ENCODE data around the gene TPST2.

DNA sequence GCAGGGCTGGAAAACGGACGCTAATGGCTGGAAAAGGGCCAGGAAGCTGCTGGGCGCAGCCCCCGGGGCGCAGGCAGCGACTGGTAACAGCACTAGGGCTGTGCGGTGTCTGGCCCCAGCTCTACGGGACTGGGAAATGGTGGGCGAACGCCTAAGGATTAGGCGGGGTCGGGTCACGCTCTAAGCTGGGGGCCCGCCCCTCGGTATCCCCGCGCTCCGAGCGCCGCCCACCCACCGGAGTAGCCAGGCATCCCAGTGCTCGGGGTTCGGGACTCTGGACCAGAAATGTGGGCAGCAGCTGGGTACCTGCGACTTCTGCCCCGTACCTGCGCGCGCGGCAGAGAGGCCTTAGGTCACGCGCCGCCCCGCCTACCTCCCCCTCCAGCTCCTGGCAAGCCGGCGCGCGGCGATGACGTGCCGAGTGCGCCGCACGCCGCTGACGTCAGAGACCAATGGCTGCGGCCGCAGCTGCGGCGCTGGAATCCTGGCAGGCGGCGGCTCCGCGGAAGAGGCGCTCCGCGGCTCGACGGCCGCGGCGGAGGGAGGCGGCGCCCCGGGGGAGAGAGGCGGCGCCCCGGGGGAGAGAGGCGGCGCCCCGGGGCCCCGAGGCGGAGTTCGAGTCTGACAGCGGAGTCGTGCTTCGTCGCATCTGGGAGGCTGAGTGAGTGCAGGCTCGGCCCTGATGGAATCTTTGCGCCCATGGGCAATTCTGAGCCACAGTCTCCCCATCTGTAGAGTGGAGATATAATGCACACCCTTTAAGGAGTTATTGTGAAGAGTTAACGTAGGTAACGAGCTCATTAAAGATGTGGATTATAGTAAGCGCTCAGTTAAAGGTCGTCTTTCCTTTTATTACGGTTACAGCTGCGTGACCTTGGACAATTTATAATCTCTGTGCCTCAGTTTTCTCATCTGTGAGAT lies 106.2 kb downstream of the TPST2 start, which contains the start of the genes HPS4 and SRRD:
- TF ChIP-seq SUZ12 (IDR thresholded peaks at IDR 0.05; ENCODE audit: unreplicated experiment) (no peak), POLR2A (IDR thresholded peaks at IDR 0.05; ENCODE audit: low read depth, low read length) (peak; percentile 95), POLR2AphosphoS5 (IDR thresholded peaks at IDR 0.05; ENCODE audit: low read length) (peak; percentile 83; the same call in 1 of the 2 replicates)
- TF ChIP-seq, protein P1, sequence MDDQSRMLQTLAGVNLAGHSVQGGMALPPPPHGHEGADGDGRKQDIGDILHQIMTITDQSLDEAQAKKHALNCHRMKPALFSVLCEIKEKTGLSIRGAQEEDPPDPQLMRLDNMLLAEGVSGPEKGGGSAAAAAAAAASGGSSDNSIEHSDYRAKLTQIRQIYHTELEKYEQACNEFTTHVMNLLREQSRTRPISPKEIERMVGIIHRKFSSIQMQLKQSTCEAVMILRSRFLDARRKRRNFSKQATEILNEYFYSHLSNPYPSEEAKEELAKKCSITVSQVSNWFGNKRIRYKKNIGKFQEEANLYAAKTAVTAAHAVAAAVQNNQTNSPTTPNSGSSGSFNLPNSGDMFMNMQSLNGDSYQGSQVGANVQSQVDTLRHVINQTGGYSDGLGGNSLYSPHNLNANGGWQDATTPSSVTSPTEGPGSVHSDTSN (IDR thresholded peaks at IDR 0.05; ENCODE audit: insufficient replicate concordance, low read depth, low read length) = no peak
- TF ChIP-seq, protein P2, sequence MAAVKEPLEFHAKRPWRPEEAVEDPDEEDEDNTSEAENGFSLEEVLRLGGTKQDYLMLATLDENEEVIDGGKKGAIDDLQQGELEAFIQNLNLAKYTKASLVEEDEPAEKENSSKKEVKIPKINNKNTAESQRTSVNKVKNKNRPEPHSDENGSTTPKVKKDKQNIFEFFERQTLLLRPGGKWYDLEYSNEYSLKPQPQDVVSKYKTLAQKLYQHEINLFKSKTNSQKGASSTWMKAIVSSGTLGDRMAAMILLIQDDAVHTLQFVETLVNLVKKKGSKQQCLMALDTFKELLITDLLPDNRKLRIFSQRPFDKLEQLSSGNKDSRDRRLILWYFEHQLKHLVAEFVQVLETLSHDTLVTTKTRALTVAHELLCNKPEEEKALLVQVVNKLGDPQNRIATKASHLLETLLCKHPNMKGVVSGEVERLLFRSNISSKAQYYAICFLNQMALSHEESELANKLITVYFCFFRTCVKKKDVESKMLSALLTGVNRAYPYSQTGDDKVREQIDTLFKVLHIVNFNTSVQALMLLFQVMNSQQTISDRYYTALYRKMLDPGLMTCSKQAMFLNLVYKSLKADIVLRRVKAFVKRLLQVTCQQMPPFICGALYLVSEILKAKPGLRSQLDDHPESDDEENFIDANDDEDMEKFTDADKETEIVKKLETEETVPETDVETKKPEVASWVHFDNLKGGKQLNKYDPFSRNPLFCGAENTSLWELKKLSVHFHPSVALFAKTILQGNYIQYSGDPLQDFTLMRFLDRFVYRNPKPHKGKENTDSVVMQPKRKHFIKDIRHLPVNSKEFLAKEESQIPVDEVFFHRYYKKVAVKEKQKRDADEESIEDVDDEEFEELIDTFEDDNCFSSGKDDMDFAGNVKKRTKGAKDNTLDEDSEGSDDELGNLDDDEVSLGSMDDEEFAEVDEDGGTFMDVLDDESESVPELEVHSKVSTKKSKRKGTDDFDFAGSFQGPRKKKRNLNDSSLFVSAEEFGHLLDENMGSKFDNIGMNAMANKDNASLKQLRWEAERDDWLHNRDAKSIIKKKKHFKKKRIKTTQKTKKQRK (IDR thresholded peaks at IDR 0.05; ENCODE audit: low read depth, low read length) = no peak; the same call in 1 of the 2 replicates
- TF ChIP-seq, protein P3, sequence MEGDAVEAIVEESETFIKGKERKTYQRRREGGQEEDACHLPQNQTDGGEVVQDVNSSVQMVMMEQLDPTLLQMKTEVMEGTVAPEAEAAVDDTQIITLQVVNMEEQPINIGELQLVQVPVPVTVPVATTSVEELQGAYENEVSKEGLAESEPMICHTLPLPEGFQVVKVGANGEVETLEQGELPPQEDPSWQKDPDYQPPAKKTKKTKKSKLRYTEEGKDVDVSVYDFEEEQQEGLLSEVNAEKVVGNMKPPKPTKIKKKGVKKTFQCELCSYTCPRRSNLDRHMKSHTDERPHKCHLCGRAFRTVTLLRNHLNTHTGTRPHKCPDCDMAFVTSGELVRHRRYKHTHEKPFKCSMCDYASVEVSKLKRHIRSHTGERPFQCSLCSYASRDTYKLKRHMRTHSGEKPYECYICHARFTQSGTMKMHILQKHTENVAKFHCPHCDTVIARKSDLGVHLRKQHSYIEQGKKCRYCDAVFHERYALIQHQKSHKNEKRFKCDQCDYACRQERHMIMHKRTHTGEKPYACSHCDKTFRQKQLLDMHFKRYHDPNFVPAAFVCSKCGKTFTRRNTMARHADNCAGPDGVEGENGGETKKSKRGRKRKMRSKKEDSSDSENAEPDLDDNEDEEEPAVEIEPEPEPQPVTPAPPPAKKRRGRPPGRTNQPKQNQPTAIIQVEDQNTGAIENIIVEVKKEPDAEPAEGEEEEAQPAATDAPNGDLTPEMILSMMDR (IDR thresholded peaks at IDR 0.05 in 2 of 3, conservative IDR thresholded peaks at IDR 0.05 in 1 of 3; ENCODE audit: control insufficient read depth in 2 of 3, extremely low read depth in 1 of 3, insufficient read depth in 1 of 3, low read depth in 3 of 3, low read length in 3 of 3) = no peak
